Right kidney (tissue), 1 donor: ENCODE measurements around the gene KCNK3.
"Not testable (repeated sequence)": the region's sequence is repeated elsewhere in the genome, so short reads cannot be mapped to it uniquely, and the experiment has no call there.

Experiments
- DNase-seq: peaks from one replicate; pipeline ENCODE4 v3.0.0-alpha.2; 2016

Gene KCNK3

GRCh38 chr2:26660363-26660962 is 32.1 kb upstream of the KCNK3 start:
- no peak for DNase-seq

- DNase-seq, result not testable (repeated sequence)
Measured at GRCh38 chr2:26665296-26665695, 27.2 kb upstream of the KCNK3 start.

GRCh38 chr2:26666671-26667070 is 25.9 kb upstream of the KCNK3 start:
- DNase-seq, result no peak

GRCh38 chr2:26668041-26668440 is 24.5 kb upstream of the KCNK3 start:
- no peak for DNase-seq

- DNase-seq, result no peak
Measured at GRCh38 chr2:26668856-26669750, 23.4 kb upstream of the KCNK3 start.

- no peak for DNase-seq
Measured at GRCh38 chr2:26670171-26670570, 22.4 kb upstream of the KCNK3 start.

- DNase-seq, result no peak
Measured at GRCh38 chr2:26670931-26671460, 21.5 kb upstream of the KCNK3 start.

- DNase-seq, result no peak
Measured at GRCh38 chr2:26671691-26672090, 20.8 kb upstream of the KCNK3 start.

- no peak for DNase-seq
Measured at GRCh38 chr2:26672112-26672817, 20.3 kb upstream of the KCNK3 start.

- no peak for DNase-seq
Measured at GRCh38 chr2:26672818-26673393, 19.6 kb upstream of the KCNK3 start.

- DNase-seq, result no peak
Measured at GRCh38 chr2:26674002-26674751, 18.3 kb upstream of the KCNK3 start.

- no peak for DNase-seq
Measured at GRCh38 chr2:26674771-26675170, 17.8 kb upstream of the KCNK3 start.

GRCh38 chr2:26675651-26676255 is 16.8 kb upstream of the KCNK3 start:
- DNase-seq, result no peak

- no peak for DNase-seq
Measured at GRCh38 chr2:26678035-26678434, 14.5 kb upstream of the KCNK3 start.

GRCh38 chr2:26679867-26680266 is 12.7 kb upstream of the KCNK3 start:
- no peak for DNase-seq

GRCh38 chr2:26681656-26682055 is 10.9 kb upstream of the KCNK3 start:
- DNase-seq, result no peak

GRCh38 chr2:26682155-26682554 is 10.4 kb upstream of the KCNK3 start:
- DNase-seq, result no peak

GRCh38 chr2:26683583-26683982 is 8.9 kb upstream of the KCNK3 start:
- no peak for DNase-seq

- no peak for DNase-seq
Measured at GRCh38 chr2:26685341-26685740, 7.2 kb upstream of the KCNK3 start.

- DNase-seq, result peak; percentile 65
Measured at GRCh38 chr2:26685989-26686839, 6.3 kb upstream of the KCNK3 start.
